ENCODE results near the gene CYB5R2. TPM values are rescaled to one million over a fixed set of nuclear protein-coding genes. Genes with fewer than 3 reads are reported as not detected.

Gene CYB5R2
- total and polyA plus RNA-seq, 10 donors, result 1.2 to 5.3 (median 2.8) TPM

- intact Hi-C loops (cut with DNase I; ENCODE audit: low total_unique reads), result no loop called here
- 82 to 94% (median 93%) methylated on average over 6 to 9 of the region's 9 CpGs for WGBS, 5 donors
- DNase-seq, result no peak
These were observed 21.6 kb downstream of the CYB5R2 start for GRCh38 chr11:7651700-7652099.

GRCh38 chr11:7651140-7651551 lies 22.2 kb downstream of the CYB5R2 start:
- H3K27ac ChIP-seq, result no peak overlapping the region
- intact Hi-C loops (cut with DNase I; ENCODE audit: low total_unique reads), result no loop called here
- DNase-seq, result no peak
- no peaks in the 10 kb centered on the region for H3K27me3 ChIP-seq (replicated peaks in 1 of 7)
- 23 to 56% (median 31%) methylated on average over 5 of the region's 5 CpGs for WGBS, 5 donors
- TF ChIP-seq POLR2AphosphoS5 (IDR thresholded peaks at IDR 0.05) (no peak), POLR2A (IDR thresholded peaks at IDR 0.05) (no peak), CTCF (IDR thresholded peaks at IDR 0.05 in 8 of 11, conservative IDR thresholded peaks at IDR 0.05 in 3 of 11) (no peak)
- H3K9me3 ChIP-seq, result no peaks in the 10 kb centered on the region
- H3K4me3 ChIP-seq, result no peak overlapping the region
- no peaks in the 10 kb centered on the region for H3K4me1 ChIP-seq
- H3K36me3 ChIP-seq, result peaks cover 3 to 87% (median 63%) of the 10 kb centered on the region in 6 donors

More at GRCh38 chr11:7651700-7652099, 21.6 kb downstream of the CYB5R2 start:
- Histone ChIP-seq H3K4me1 (no peaks in the 10 kb centered on the region), H3K4me3 (no peak overlapping the region), H3K27me3 (replicated peaks in 1 of 7) (no peaks in the 10 kb centered on the region), H3K9me3 (no peaks in the 10 kb centered on the region), H3K36me3 (peaks cover 3 to 88% (median 63%) of the 10 kb centered on the region in 6 donors), H3K27ac (no peak overlapping the region)
- no peak for TF ChIP-seq POLR2A (IDR thresholded peaks at IDR 0.05)

- H3K27me3 ChIP-seq (replicated peaks in 1 of 7), result no peaks in the 10 kb centered on the region
- intact Hi-C loops (cut with DNase I; ENCODE audit: low total_unique reads), result no loop called here
These were observed 25.0 kb downstream of the CYB5R2 start for GRCh38 chr11:7648264-7648663.

GRCh38 chr11:7646866-7647265 lies 26.4 kb downstream of the CYB5R2 start:
- WGBS, 5 donors, result 84 to 95% (median 89%) methylated on average over 2 of the region's 2 CpGs
- H3K4me3 ChIP-seq, result no peak overlapping the region
- H3K27ac ChIP-seq, result no peak overlapping the region
- peaks cover 0 to 79% (median 43%) of the 10 kb centered on the region in 6 donors for H3K36me3 ChIP-seq
- intact Hi-C loops (cut with DNase I; ENCODE audit: low total_unique reads), result no loop called here
- H3K27me3 ChIP-seq (replicated peaks in 1 of 7), result no peaks in the 10 kb centered on the region
- H3K4me1 ChIP-seq, result no peaks in the 10 kb centered on the region
- H3K9me3 ChIP-seq, result no peaks in the 10 kb centered on the region
- TF ChIP-seq POLR2A (IDR thresholded peaks at IDR 0.05) (no peak), POLR2AphosphoS5 (IDR thresholded peaks at IDR 0.05) (no peak), CTCF (IDR thresholded peaks at IDR 0.05 in 8 of 11, conservative IDR thresholded peaks at IDR 0.05 in 3 of 11) (no peak)
- no peak for DNase-seq

More at GRCh38 chr11:7648264-7648663, 25.0 kb downstream of the CYB5R2 start:
- TF ChIP-seq POLR2A (IDR thresholded peaks at IDR 0.05) (no peak), POLR2AphosphoS5 (IDR thresholded peaks at IDR 0.05) (no peak), CTCF (IDR thresholded peaks at IDR 0.05 in 8 of 11, conservative IDR thresholded peaks at IDR 0.05 in 3 of 11) (no peak)
- WGBS, 5 donors, result 88 to 94% (median 90%) methylated on average over 3 of the region's 3 CpGs
- Histone ChIP-seq H3K36me3 (peaks cover 3 to 79% (median 46%) of the 10 kb centered on the region in 6 donors), H3K4me3 (no peak overlapping the region), H3K4me1 (no peaks in the 10 kb centered on the region), H3K27ac (no peak overlapping the region), H3K9me3 (no peaks in the 10 kb centered on the region)
- no peak for DNase-seq

- Histone ChIP-seq H3K9me3 (no peaks in the 10 kb centered on the region), H3K4me1 (no peaks in the 10 kb centered on the region), H3K36me3 (peaks cover 0 to 79% (median 49%) of the 10 kb centered on the region in 6 donors), H3K27me3 (replicated peaks in 1 of 7) (no peaks in the 10 kb centered on the region), H3K4me3 (no peak overlapping the region), H3K27ac (no peak overlapping the region)
- no peak for DNase-seq
- intact Hi-C loops (cut with DNase I; ENCODE audit: low total_unique reads), result no loop called here
- WGBS, 5 donors, result 86 to 94% (median 91%) methylated on average over 3 of the region's 3 CpGs
- TF ChIP-seq CTCF (IDR thresholded peaks at IDR 0.05 in 8 of 11, conservative IDR thresholded peaks at IDR 0.05 in 3 of 11) (no peak), POLR2A (IDR thresholded peaks at IDR 0.05) (no peak), POLR2AphosphoS5 (IDR thresholded peaks at IDR 0.05) (no peak)
These were observed 28.1 kb downstream of the CYB5R2 start for GRCh38 chr11:7645206-7645605.
